Coronary artery (tissue), 2 donors: ENCODE data around the gene ZNF688.
"Not testable (repeated sequence)": the region's sequence is repeated elsewhere in the genome, so short reads cannot be mapped to it uniquely, and the experiment has no call there.

Experiments used
- DNase-seq: peaks from one replicate; pipeline ENCODE4 v3.0.0-alpha.2; 2017; ENCODE audit warnings: low spot score
- H3K27ac ChIP-seq, 2 donors: fragments of 200-600 bp; sonication (generic); one replicate each; pipeline ENCODE4 v1.5.1; 2016 to 2019
- H3K4me3 ChIP-seq: fragments of 200-600 bp; sonication (generic); 2 replicates; pipeline ENCODE4 v1.5.1; 2016; ENCODE audit warnings: mild to moderate bottlenecking, moderate library complexity
- CTCF ChIP-seq: fragments of 200-600 bp; sonication (generic); IDR thresholded peaks from one replicate; pipeline ENCODE4 v1.5.1; 2019; ENCODE audit warnings: antibody characterized with exemption

Gene ZNF688

DNA sequence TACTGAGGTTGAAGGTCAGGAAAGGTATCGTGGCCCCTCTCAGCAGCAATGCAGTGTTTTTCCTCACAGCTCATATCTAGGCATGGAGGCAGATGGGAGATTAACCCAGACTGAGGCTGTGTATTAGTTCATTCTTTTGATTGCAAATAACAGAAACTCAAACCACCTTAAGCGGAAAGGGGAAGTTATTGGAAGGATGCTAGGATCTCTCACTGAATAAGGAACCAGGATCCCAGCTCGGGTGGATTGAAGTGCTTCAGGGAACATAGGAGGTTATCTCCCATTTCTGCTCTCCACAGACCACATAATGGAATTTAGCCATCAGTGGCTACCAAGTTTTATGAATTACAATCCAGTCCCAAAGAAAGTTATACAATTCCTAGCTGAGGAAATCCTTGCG is 30.5 kb upstream of the ZNF688 start:
- Histone ChIP-seq H3K27ac (no peak overlapping the region), H3K4me3 (no peak overlapping the region)
- no peak for DNase-seq
- TF ChIP-seq CTCF = no peak

DNA sequence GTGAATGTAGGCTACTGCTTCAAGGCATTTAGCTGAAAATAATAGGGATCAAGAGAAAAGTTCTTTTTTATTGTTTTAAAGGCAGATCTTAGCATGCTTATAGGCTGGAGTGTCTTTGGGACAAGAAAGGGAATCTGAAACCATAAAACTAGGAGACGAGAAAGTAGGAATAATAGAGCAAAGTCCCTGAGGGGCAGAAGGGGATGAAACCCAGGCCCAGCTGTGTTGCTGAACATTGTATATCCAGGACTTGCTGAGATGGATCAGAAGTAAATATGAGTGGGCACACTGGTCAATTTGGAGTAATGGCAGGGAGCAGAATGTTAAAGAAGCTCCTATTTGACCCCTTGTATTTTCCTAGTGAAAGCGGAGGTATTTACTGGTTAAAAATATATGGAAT is 29.4 kb upstream of the ZNF688 start:
- no peak overlapping the region for H3K4me3 ChIP-seq
- no peak overlapping the region for H3K27ac ChIP-seq
- no peak for DNase-seq
- no peak for TF ChIP-seq CTCF

DNA sequence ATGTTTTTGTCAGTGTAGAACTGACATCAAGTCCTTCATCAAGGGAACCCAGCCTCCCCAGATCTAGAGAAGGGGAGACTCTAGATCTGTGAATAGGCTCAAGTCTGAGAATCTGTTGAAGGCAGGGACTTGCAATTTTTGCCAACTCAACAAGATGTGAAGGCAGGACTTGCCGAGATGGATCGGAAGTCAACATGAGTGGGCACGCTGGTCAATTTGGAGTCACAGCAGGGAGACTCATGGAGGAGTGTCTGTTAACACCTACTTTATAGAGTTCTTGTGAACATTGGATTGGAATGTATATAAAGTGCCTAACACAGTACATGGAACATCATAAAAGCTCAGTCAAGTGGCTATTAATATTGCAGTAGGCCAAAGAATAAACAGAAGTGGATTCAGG is 28.7 kb upstream of the ZNF688 start:
- DNase-seq = no peak
- Histone ChIP-seq H3K27ac (no peak overlapping the region), H3K4me3 (no peak overlapping the region)
- TF ChIP-seq CTCF = no peak

GRCh38 chr16:30592871-30593270 is 21.4 kb upstream of the ZNF688 start:
- Histone ChIP-seq H3K27ac (no peak overlapping the region), H3K4me3 (no peak overlapping the region)
- no peak for DNase-seq
- no peak for TF ChIP-seq CTCF

DNA sequence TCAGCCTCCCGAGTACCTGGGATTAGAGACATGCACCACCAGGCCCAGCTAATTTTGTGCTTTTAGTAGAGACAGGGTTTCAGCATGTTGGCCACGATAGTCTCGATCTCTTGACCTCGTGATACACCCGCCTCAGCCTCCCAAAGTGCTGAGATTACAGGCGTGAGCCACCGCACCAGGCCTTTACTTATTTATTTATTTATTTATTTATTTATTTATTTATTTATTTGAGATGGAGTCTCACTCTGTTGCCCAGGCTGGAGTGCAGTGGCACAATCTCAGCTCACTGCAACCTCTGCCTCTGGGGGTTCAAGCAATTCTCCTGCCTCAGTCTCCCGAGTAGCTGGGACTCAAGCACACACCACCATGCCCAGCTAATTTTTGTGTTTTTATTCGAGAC is 19.4 kb upstream of the ZNF688 start:
- not testable (repeated sequence) for H3K4me3 ChIP-seq, DNase-seq

GRCh38 chr16:30589582-30589981 is 18.1 kb upstream of the ZNF688 start:
- not testable (repeated sequence) for H3K27ac ChIP-seq, DNase-seq, H3K4me3 ChIP-seq

More for the DNA sequence above, 19.4 kb upstream of the ZNF688 start:
- H3K27ac ChIP-seq = not testable (repeated sequence)

DNA sequence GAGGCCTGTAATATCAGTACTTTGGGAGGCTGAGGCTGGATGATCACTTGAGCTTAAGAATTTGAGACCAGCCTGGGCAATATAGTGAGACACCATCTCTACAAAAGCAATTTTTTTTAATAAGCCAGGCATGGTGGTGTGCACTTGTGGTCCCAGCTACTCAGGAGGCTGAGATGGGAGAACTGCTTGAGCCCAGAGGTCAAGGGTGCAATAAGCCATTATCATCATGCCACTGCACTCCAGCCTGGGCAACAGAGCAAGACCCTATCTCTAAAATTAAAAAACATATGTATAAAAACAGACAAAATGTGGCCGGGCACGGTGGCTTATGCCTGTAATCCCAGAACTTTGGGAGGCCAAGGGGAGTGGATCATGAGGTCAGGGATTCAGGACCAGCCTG is 17.1 kb upstream of the ZNF688 start:
- no peak for DNase-seq

More for the DNA sequence above, 17.1 kb upstream of the ZNF688 start:
- no peak overlapping the region for H3K27ac ChIP-seq
- TF ChIP-seq CTCF = no peak
- no peak overlapping the region for H3K4me3 ChIP-seq
